ENCODE data around the gene CIC.

Gene CIC

DNA sequence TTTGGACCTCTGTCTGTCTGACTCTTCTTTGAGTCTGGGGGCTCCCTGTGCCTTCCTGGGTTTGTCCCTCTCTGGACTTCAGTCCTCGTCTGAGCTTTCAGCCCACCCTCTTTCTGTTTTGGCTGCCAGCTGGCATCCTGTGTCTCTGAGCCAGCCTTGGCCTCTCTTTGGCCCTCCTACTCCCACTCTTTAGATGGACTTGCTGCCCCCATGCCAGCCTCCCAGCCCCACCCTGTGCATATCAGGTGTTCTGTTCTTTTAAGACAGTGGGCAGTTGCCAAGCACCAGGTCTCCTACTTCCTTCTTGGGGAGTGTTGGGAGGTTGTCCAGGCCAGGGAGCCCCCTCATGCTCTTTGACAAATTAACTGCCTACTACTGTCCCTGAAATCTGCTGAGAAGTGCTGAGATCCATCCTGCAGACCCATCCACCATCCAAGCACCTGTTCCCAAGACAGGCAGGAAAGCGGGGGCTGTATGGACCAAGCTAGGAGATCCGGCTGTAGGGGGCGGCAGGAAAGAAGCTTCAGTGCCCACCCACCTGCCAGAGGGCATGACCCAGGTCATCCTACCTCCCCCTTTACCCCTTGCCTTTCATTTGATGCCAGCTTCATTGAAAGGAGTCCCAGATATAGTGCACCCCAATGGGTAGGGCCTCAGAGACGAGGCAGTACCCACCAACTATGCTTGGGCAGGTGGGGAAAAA, 9.6 kb downstream of the CIC start:
- no peak for DNase-seq

DNA sequence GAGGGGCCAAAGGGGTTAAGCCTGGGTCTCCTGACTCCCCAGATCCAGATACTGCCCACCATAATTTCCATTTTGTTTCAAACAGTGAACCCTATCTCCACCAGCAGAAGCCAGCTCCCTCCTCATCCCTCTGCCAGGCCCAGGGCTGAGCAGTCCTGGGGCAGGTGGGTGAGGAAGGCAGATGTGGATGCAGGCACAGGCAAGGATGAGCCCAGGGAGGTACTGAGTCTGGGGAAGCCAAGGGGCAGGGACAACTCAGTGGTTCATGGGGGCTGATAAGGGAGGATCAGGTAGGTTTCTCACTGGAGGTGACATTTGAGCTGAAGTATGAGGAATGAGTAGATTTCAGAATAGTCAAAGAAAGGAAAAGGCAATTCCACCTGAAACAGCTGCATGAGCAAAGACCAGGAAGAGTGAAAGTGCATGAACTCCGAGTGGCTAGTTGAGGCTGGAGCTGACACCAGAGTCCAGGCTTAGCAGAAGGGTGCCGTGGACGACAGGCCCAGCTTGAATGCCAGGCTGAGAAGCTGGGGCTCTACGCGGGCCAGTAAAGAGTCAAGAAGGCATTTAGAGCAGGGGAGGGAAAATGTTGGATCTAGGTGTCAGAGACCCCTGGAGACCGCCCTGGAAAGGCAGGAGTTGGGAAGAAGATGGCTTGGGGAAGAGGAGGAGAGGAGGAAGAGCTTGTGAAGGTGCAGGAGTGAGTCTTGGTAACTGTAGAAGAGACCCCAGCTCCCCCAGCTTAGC, 10.3 kb downstream of the CIC start:
- DNase-seq = no peak

DNA sequence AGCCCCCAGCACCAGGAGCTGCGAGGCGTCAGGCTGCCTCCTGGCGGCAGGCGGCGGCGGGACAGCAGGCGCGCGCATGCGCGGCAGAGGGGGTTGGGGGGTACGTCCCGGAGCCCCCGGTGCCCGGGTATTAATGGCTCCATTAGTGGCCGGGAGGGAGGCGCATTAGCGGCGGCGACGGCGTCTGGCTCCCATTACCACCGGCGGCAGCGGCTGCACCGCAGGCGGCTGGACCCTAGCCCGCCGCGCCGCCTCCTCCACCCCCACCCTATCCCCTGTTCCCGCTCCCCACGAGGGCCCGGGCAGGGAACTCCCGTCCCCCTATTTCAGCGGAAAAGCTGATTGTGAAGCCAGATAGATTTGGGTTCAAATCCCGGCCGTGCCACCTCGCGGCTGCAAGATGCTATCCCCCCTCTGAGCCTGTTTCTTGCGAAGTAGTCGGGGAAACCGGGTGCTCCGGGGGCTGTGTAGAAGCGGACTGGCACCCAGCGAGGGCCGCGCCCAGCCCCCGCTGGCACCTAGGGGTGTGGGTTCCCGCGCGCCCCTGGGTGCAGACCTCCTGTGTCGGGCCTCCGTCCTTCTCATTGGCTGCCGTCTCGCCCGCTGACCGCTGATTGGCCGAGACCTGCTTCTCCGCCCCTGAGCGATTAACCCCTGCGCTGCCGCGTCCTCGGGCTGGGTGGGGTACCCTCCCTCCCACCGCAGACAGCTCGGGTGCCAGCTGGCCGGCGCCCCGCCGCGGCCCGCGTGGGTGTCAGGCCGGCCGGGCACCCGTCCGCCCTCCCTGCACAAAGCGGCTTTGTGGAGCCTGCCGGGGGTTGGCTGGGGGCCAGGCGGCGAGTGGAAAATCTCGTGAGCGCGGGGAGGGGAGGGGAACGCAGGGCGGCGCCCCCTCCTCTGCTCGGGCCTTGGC, 11.1 kb downstream of the CIC start:
- DNase-seq = peak; percentile 97

DNA sequence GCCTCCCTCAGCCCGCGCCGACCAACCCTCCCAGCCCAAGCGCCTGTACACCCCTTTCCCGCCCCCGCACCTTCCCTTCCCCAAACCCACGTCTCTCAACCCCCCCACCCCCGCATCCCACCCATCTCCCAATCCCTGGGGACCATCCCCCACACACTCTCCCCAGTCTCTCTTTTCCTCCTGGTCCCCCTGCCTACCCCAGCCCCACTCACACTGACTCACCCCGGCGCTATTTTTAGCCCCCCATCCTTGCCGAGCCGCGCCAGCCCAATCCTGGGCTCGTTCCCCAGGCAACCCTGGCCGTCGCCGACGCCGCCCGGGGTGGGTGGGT, 11.7 kb downstream of the CIC start:
- DNase-seq = no peak

DNA sequence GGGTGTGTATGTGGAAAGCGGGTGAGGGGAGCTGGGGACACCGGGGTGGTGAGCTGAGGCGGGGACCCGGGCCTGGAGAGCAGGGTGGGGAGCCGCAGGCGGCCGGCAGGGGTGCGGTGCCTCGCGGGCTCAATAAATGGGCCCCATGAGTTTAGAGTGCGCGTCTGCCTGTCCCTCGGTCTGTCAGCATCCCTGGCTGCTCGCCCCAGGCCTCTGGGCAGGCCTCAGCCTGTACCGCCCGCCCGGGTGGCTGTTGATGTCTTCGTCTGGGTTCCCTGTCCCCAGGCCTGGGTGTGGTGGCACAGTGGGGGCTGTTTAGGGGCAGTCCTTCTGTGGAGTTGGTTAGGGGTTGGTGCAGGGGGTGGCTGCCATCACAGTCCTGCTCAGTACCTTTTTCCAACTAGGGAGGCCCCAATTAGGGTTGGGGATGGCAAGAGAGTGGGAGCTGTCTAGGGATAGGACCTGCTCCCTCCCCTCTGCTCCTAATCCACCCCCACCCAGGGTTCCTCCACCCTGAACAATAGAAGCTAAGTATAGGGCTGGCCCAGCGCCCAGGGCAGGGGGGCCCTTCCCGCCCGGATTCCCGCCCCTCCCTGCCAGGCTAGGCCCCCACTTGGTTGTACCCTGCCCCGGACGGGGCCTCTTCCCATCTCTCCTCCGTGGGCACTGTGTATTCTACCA, 12.2 kb downstream of the CIC start:
- peak; percentile 96 for DNase-seq

DNA sequence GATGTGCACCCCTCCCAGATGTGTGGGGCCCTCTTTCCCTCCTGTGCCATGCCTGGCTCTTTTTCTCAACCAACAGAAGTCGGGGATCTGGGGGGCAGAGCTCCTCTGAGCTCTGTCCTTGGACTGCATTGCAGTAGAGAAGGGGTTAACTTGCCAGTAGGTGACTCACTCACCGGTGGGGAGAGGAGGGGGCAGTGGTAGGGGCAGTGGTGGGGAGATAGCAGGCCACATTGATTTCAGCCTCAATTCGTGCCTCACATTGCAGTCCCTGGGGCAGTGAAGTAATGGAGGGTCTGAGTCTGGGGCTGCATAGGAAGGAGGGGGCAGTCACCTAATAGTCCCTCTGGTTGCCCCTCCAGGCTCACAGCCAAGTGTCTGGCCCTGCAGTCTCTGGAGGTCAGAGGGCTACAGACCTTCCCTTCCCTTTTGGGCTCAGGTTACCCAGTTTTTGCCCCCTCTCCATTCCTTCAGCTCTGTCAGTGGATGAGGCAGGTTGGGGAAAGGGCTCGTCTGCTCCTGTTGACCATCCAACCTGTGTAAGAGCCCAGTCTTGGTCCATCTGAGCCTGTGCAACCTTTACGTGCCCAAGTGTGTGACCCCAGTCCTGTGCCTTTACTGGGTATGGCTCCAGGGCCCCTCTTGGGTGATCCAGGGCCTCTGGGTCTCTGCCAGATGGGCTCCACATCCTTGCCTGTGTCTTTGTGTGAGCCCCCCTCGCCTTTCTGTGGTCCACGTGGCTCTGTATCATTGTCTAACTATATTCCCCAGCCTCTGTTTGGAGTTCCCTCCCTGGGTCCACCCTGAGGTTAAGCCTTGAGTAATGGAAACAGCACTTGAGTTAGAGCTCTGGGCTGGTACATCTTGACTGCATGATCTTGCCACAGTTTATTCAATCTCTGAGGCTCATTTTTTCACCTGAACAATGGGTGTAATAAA, 13.0 kb downstream of the CIC start:
- peak; percentile 79 for DNase-seq

DNA sequence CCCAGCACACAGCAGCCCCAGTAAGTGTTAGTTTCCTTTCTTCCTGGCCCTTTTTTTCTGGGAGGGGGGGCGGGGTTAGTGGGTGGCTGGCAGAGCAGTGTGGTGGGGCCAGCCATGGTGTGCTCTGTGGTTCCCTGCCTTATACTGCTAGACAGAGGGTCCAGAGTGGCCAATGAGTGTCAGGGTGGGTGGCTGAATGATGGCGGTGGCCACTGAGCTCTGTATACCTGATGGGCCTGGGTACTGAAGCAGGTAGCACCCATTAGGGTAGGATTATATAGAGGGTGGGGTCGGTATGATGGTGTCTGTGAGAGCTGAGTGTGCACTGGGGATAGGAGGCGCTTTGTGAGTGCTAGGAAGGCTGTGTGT, 13.8 kb downstream of the CIC start:
- no peak for DNase-seq

DNA sequence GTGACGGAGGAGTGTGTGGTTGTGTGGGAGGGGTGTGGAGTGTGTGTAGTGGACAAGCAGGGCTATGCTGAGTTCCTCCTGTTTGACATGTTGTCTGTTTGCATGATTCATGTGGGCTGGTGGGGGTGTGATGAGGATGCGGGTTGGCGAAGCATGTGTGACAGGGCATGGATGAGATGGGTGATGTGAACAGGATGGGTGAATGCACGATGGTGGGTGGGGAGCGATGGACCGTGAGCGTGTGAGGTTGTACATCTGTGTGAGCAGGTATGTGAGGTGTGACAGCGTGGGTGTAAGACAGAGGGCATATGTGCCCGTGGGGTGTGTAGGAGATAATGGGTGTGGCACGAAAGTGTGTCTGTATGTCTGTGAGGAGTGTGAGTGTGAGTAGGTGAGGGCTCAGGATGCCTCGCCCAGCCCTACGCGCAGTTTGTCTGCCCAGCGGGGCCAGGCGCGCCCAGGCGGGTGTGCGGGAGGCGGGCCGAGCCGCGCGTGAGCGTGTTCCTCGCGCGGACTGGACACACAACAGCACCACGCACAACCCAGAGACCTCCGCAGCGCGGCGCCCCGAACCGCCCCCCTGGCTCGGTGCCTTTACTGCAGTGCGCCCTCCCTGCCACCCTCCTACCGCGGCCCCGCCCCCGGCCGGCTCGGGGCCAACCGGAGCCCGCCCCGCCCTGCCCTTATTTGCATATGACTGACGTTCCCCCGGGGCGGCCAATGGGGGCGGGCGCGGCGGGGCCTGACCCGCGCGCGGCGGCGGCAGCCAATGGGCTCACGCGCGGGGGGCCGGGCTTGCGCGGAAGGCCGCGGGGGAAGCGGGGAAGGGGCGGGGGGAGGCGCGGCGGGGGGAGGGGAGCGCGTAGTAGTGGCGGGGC, 14.4 kb downstream of the CIC start:
- peak; percentile 94 for DNase-seq

DNA sequence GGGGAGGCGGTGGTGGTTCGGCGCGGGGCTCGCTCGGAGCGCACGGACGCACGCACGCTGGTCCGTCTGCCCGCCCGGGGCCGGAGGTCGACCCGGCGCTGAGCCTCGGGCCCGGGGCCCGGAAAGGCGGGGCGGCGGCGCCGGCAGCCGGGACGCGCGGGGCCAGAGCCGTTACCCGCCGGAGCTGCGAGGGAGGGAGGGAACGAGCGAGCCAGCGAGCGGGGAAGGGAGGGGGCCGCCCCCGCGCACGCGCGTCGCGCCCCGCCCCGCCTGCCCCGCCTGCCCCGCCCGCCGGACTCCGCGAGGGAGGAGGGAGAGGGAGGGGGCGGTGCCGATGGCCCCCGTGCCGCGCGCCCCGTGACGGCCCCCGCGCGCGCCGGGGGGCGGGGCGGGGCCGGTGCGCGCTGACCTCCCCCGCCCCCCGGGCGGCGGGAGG, 15.0 kb downstream of the CIC start:
- DNase-seq = peak; percentile 75

DNA sequence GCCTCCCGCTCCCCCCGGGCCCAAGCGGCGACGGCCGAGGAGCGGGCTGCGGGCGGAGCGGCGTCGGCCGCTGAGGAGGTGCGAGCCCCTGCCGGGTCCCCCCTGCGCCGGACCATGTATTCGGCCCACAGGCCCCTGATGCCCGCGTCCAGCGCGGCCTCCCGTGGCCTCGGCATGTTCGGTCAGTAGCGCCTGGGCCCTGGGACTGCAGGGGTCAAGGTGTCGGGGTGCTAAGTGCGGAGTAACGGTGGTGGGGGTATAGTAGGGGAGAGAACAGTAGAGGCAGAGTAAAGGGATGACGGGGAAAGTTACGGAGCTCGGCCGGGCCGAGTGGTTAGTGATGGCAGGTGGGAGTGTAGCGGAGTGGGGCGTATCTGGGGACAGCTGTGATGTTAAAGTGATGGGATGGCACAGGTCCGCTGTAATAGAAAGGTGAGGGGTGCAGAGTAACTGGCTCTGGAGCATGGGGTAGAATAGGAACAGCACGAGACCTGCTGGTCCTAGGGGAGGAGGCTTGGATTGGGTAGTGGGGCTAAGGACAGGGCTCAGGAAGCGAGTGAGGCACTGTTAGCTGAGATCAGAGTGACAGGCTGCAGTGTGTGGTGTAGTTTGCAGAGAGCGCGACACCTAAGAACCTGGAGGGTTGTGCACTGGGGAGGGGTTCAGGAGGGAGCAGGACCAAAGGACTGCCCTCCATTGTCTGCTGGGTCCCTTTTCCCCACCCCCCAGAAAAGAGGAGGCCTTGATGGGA, 15.7 kb downstream of the CIC start:
- DNase-seq = no peak

DNA sequence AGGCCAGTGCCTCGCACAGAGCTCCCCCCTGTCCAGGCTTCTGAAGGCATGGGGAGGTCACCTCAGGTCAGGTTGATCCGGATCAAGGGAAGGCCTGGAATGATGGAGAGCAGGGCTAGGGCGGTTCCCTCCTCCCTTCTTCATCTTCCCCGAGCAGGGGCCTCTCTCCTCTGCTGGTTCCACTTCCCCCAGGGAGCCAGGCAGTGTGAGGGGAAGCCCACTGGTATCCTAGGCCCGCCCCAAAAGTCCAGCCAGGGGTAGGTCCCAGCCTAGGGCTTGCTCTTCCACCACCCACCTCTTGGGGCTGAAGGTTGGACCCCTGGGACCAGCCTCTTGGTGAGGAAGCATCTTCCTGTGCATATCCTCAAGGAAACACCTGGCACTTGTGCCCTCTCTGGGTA, 16.5 kb downstream of the CIC start:
- DNase-seq = no peak

DNA sequence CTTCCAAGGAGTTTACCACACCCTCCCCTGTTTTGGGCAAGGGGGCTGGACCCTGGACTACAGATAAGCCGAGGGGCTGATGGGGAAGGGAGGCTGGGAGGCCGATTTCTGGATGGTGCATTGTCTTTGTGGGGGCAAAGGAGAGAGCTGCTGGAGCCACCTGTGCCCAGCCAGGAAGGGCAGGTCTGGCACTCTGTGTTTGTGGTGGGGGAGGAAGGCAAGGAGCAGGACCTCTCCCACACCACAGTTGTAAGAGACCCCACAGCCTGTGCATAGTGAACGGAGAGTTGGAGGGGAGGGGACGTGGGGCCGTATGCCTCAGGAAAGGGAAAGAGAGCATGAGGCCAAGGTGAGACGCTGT, 16.9 kb downstream of the CIC start:
- DNase-seq = no peak

DNA sequence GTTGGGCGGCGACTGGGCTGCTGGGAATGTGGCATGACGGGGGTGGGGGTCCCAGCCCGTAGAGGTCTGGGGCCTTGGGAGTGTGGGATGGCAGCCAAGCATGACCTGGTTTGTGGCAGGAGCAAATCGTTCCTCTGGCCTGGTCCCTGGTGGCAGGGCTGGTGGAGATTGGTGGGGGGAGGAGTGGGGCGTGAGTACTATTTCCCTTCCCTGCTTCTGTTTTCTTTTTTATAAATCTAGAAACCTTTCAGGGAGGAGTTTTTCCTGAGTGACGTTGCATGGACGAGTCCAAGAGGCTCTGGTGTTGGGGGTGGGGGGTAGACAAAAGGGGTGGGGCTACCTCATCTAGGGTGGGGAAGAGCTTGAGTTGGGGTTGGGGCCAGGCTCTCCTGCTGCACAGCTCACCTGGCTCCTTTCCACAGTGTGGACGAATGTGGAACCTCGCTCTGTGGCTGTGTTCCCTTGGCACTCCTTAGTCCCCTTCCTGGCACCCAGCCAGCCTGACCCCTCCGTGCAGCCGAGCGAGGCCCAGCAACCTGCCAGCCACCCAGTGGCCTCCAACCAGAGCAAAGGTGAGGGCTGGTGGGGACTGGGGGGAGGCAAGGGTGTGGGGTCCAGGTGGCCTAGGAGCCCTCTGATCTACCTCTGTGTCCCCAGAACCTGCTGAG, 17.4 kb downstream of the CIC start:
- DNase-seq = no peak

DNA sequence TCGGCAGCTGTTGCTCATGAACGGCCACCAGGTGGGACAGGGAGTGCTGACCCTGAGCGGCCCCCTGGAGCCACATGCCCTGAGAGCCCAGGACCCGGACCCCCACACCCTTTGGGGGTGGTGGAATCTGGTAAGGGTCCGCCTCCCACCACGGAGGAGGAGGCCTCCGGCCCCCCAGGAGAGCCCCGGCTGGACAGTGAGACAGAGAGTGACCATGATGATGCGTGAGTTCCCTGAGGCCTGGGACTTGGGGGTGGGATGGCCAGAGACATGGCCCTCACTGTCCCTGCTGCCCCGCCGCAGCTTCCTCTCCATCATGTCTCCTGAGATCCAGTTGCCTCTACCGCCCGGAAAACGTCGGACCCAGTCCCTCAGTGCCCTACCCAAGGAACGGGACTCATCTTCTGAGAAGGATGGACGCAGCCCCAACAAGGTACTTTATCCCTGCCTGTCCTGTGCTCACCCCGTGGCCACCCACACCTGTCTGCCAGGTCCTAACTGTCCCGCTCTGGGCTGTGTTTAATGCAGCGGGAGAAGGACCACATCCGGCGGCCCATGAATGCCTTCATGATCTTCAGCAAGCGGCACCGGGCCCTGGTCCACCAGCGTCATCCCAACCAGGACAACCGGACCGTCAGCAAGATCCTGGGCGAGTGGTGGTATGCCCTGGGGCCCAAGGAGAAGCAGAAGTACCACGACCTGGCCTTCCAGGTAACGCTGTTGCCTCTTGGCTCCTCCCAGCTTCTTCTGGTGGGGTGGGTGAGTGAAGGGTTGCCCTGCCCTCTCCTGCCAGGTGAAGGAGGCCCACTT, 18.2 kb downstream of the CIC start:
- DNase-seq = no peak

DNA sequence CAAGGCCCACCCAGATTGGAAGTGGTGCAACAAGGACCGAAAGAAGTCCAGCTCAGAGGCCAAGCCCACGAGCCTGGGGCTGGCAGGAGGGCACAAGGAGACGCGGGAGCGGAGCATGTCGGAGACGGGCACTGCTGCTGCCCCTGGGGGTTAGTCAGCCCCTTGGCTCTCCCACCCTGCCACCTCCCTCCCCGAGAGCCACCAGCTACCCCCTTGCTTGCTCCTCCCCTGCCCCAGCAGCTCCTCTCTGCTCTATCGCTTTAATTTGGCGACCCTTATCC, 18.7 kb downstream of the CIC start:
- DNase-seq = no peak

DNA sequence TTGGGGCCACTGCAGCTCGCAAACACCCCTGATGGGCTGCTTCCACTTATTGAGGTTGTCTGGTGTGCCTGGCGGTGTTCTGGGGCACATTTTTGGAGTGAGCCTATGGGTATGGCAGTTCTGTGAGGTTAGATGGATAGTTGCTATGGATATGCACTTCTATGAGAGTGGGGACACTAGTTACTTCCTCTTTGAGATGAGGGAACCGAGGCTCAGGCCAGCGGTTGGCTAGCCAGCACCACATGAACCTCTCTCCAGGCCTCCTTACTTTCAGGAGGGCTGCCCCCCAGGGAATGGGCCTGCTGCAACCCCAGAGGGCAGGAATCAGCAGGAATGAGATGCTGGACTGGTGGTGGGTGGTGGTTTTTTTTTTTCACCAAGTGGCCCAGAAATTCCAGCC, 19.3 kb downstream of the CIC start:
- DNase-seq = no peak

DNA sequence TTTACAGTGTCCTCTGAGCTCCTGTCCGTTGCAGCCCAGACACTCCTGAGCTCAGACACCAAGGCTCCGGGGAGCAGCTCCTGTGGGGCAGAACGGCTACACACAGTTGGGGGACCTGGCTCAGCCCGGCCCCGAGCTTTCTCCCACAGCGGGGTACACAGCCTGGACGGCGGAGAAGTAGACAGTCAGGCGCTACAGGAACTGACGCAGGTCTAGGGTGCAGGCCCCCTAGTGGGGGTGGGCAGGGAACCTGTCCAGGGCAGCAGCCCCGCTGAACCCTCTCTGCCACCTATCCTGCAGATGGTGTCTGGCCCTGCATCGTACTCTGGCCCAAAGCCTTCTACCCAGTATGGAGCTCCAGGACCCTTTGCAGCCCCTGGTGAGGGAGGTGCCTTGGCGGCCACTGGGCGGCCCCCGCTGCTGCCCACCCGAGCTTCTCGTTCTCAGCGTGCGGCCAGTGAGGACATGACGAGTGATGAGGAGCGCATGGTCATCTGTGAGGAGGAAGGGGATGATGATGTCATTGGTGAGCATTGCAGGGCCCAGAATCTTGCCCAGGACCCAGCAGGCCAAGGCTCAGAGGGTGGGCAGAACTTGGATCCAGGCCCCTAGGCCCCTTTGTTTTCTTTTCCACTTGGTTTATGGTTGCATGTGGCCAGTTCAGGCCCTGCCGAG, 20.0 kb downstream of the CIC start:
- DNase-seq = no peak

DNA sequence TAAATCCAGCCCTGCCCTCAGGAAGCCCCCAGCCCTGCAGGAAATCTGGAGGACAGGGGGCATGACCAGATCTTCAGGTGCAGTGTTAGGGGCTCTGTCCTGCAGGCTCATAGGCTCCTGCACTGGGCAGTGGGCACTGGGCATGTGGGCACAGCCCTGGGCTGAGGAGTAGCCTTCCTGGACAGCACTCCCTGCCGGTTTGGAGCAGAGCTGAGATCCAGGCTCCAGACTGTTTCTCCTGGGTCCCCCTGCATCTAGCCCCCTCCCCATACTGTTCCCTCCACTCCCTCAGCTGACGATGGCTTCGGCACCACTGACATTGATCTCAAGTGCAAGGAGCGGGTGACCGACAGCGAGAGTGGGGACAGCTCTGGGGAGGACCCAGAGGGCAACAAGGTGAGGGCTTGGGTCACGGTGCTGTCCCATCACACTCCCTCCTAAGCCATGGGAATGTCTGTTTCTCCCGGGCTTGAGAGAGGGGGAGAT, 20.5 kb downstream of the CIC start:
- DNase-seq = no peak

Data from COR-L47 (cell line).